Erythroblast (primary cell): ENCODE results near the gene MRPL40.
"Not testable (repeated sequence)": the region's sequence is repeated elsewhere in the genome, so short reads cannot be mapped to it uniquely, and the experiment has no call there.

ENCODE experiments used
- DNase-seq, 2 experiments: peaks; one replicate each; lab custom pipeline; 2025; lab: John Stamatoyannopoulos, UW
- GATA1 ChIP-seq: IDR thresholded peaks from 2 replicates; pipeline ENCODE4 v1.6.1; 2011; ENCODE audit warnings: low read depth, mild to moderate bottlenecking, control low read depth, low read length, moderate library complexity
- POLR2A ChIP-seq: IDR thresholded peaks from 2 replicates; pipeline ENCODE4 v1.6.1; 2011; ENCODE audit warnings: mild to moderate bottlenecking, low read length

MRPL40 gene

GRCh38 chr22:19440411-19441195 lies 8.3 kb downstream of the MRPL40 start:
- DNase-seq, result no peak
- TF ChIP-seq POLR2A, result no peak
- no peak for TF ChIP-seq GATA1

DNA sequence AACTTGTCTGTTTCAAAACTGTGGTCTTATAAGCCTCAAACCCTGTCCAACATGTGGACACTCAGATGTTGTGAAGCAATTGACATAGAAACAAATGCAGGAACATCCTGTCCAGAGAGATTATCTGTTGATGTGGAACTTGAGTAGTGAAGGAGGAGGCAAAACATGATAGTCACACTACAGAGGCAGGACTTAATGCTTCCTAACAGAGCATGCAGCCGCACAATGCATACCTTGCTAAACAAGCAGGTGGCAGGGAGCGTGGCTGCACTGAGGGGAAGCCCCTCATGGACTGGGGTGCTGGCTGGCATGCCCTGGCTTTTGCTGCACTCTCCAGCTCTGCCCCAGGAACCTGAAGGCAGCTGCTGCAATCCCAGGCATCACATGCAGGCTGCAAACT lies 9.8 kb downstream of the MRPL40 start:
- DNase-seq, result no peak

DNA sequence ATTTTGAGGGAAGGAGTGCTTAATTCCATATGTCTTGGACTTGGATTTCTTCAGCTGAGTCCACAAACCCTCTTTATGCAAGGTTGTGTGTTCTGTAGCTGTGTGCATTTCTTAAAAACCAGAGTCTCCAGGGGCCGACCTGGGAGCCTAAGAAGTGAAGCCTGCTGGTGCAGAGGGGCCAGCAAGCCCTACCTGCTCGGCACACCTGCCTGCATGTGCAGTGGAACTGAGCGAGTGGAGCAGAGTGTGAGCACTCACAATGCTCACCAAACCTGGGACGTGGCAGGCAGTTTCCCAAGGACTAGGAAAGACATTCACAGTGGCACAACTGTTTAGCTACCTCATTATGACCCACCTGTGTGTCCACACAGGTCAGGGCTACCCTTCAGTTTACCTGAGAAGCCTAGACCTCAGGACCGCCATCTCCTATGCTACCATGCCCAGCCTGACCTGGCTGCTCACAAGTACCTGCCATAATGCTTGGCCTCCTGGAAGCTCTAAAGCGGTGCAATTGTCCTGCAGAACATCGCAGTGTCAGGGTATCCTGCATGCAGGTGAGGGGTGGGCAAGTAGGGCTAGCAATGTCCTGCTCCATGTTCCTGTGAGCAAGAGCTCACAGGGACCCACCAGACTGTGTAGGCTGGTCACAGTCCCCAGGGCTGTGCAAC lies 11.3 kb downstream of the MRPL40 start:
- no peak for TF ChIP-seq GATA1
- no peak for TF ChIP-seq POLR2A
- DNase-seq, result no peak

More for the DNA sequence above, 9.8 kb downstream of the MRPL40 start:
- no peak for TF ChIP-seq GATA1

DNA sequence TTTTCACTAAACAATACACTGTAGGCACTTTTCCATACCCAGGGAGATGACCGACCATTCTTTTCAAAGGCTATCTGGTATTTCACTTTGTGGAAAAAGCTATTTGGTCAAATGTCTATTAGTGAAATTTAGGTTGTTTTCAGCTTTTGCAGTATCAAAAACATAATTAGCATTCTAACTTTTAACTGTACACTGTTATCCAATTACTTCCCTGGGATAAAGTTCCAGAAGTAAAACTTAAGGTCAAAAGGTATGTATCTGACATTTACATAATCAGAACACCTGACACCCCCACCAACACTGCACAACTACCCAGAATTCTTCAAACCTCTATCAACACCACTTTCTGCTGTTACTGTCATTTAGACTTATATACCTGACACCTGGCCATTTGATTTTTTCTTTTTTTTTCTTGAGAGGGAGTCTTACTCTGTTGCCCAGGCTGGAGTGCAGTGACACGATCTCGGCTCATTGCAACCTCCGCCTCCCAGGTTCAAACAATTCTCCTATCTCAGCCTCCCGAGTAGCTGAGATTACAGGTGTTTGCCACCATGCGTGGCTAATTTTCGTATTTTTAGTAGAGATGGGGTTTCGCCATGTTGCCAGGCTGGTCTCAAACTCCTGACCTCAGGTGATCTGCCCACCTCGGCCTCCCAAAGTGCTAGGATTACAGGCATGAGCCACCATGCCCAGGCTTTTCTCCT lies 13.1 kb downstream of the MRPL40 start:
- not testable (repeated sequence) for DNase-seq

- no peak for TF ChIP-seq POLR2A
- no peak for TF ChIP-seq GATA1
- DNase-seq, result peak in 1 of 2 experiments; percentile 59
These were observed 14.4 kb downstream of the MRPL40 start for GRCh38 chr22:19446603-19447329.

GRCh38 chr22:19447330-19448075 lies 15.2 kb downstream of the MRPL40 start, which contains the start of gene C22orf39:
Gene C22orf39 (minus strand): TSS chr22:19447711. CDS start chr22:19447688, 23 bp downstream.
- peak; percentile 91 to 93 for DNase-seq
- TF ChIP-seq GATA1 (no peak), POLR2A (peak; percentile 92)

DNA sequence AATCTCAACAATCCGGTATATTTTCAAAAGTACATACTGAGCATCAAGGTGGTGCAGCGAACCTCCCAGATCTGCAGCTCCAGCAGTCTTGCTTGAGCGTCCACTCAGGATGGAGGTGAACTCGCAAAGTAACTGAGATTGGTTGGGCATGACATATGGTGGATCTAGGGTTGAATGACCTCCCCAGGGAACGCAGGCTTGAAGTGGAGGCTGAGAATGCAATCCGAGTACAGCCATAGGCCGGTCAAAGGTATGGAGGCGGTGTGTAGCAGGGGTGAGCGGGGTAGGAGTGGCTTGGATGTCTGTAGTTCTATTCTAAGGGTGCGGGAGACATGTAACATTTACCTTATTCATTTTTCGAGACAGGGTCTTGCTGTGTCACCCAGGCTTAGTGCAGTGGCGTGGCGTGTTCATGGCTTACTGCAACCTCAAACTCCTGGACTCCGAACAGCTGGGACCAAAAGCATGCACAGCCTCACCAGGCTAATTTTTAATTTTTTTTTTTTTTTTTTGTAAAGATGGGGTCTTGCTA lies 15.8 kb downstream of the MRPL40 start:
- DNase-seq, result no peak
- TF ChIP-seq POLR2A (no peak), GATA1 (no peak)

DNA sequence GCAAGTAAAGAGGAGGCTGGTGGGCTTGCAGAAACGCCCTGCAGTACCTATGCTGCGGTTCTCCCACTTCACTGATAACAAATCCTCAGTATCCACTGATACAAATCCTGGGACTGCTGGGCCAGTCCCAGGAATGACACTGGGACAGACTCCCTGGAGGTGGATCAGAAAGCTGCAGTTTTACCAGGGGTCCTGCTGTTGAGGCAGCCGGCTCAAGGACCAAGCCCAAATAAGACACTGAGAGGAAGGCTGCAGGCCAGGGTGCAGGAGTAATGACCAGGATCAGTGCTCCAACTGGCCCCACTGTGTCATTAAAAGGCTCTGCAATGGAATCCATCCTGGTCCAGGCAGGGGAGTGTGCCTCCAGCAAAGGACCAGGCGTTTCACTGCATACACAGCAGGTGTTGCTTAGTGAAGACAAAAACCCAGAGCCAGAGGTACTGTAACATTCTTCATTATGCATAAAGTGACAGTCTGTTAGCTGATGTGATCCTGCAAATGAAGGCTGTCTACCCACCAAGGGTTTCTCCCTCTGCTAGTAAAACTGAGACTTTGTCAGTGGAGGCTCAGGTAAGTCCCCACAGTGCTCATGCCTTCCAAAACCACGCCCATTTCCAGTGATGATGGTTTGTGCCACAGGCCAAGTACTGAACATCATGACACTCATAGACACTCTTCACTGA lies 16.5 kb downstream of the MRPL40 start:
- TF ChIP-seq GATA1, result no peak
- no peak for TF ChIP-seq POLR2A
- DNase-seq, result no peak

DNA sequence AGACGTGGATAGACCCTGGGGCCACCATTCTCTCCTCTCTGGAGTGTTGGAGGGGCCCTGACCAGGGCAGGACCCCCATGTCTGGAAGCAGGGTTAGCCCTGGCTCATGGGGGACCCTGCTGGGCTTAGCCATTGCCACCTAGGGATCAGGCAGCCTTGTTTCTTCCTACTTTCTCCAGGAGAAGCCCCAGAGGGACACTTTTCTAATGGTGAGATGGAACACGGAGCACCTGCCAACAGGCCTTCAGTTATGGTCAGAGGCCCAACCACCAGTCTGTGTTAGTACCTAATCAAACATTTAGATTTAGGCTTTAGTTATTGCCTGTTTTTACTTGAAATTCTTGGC lies 17.1 kb downstream of the MRPL40 start:
- TF ChIP-seq POLR2A, result no peak
- TF ChIP-seq GATA1, result no peak

DNA sequence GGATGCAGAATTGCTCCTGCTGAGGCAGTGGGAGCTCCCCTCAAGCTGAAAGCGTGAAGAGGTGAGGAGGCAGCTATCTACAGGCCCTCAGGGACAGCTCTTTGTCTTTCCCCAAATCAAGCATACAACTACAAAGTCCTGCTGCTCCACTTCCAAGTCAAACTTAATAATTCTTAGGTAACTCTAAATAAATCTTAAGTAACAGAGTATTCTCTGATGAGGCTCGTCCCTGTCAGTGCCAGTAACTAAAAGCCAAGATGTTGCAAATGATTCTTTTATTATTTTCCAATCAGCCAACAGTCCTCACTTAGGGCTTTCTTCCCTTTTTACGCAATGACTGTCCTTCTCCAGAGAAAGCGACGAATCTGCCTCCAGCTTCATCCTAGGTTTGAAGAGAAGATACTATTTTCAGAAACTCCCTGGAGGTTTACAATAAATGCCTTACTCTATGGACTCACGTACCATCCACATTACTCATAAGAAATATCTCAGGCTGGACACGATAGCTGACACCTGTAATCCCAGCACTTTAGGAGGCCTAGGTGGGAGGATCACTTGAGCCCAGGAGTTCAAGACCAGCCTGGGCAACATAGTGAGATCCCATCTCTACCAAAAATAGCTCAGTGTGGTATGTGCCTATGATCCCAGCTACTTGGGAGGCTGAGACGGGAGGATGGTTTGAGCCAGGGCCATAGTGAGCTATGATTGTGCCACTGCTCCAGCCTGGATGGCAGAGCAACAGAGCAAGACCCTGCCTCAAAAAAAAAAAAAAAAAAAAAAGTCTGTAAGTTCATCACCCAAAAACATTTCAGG lies 18.2 kb downstream of the MRPL40 start:
- TF ChIP-seq POLR2A, result no peak
- TF ChIP-seq GATA1, result no peak
- no peak for DNase-seq

More for the DNA sequence above, 17.1 kb downstream of the MRPL40 start:
- DNase-seq, result no peak

GRCh38 chr22:19451570-19451969 lies 19.2 kb downstream of the MRPL40 start:
- TF ChIP-seq GATA1, result no peak
- no peak for TF ChIP-seq POLR2A

GRCh38 chr22:19453718-19454117 lies 21.4 kb downstream of the MRPL40 start:
- TF ChIP-seq GATA1 (no peak), POLR2A (no peak)

More at GRCh38 chr22:19451570-19451969, 19.2 kb downstream of the MRPL40 start:
- DNase-seq, result no peak

More at GRCh38 chr22:19453718-19454117, 21.4 kb downstream of the MRPL40 start:
- DNase-seq, result no peak
